ENCODE results near the gene PGBD1.

PGBD1 gene

GRCh38 chr6:28336284-28337120, 55.1 kb downstream of the PGBD1 start:
- DNase-seq: peak; percentile 12

GRCh38 chr6:28337121-28337520, 55.7 kb downstream of the PGBD1 start:
- DNase-seq: no peak

GRCh38 chr6:28340310-28341095, 59.1 kb downstream of the PGBD1 start:
- DNase-seq: no peak

- no peak for DNase-seq
These were observed 62.7 kb downstream of the PGBD1 start for GRCh38 chr6:28343898-28344677.

GRCh38 chr6:28345201-28345600, 63.8 kb downstream of the PGBD1 start:
- no peak for DNase-seq

GRCh38 chr6:28347119-28347518, 65.7 kb downstream of the PGBD1 start:
- no peak for DNase-seq

- DNase-seq: no peak
These were observed 68.0 kb downstream of the PGBD1 start for GRCh38 chr6:28349344-28349891.

GRCh38 chr6:28349892-28350737, 68.7 kb downstream of the PGBD1 start, which contains the start of gene ZKSCAN3:
Gene ZKSCAN3, plus strand, starts transcription at chr6:28349947. Its CDS starts 9,640 bp downstream, at chr6:28359587.
- peak; percentile 89 for DNase-seq

- DNase-seq: no peak
These were observed 69.7 kb downstream of the PGBD1 start for GRCh38 chr6:28351087-28351486.

GRCh38 chr6:28351493-28351925, 70.1 kb downstream of the PGBD1 start:
- no peak for DNase-seq
